Measurements from ENCODE around the gene SERGEF. TPM values are rescaled to one million over a fixed set of nuclear protein-coding genes. Genes with fewer than 3 reads are reported as not detected.
"Not testable (repeated sequence)": the region's sequence is repeated elsewhere in the genome, so short reads cannot be mapped to it uniquely, and the experiment has no call there.

Gene SERGEF
- total RNA-seq, 2 donors from 2014 or later = 29.9 to 39.4 TPM

GRCh38 chr11:18005376-18006129, 7.3 kb downstream of the SERGEF start:
- no peaks in the 10 kb centered on the region for H3K4me1 ChIP-seq (replicated peaks)
- WGBS = 88% methylated on average over 4 of the region's 4 CpGs
- H3K27ac ChIP-seq = no peak overlapping the region
- TF ChIP-seq POLR2A (IDR thresholded peaks at IDR 0.05) (no peak), CTCF (IDR thresholded peaks at IDR 0.05) (no peak), POLR2AphosphoS5 (IDR thresholded peaks at IDR 0.05) (no peak)
- no peaks in the 10 kb centered on the region for H3K36me3 ChIP-seq
- no peak overlapping the region for H3K4me3 ChIP-seq
- no peaks in the 10 kb centered on the region for H3K27me3 ChIP-seq (replicated peaks; ENCODE audit: insufficient read depth)
- DNase-seq (ENCODE audit: low spot score) = no peak
- intact Hi-C loops (cut with DNase I) = no loop called here
- H3K9me3 ChIP-seq = no peaks in the 10 kb centered on the region

- no peaks in the 10 kb centered on the region for H3K9me3 ChIP-seq
- DNase-seq (ENCODE audit: low spot score) = no peak
- no peak overlapping the region for H3K27ac ChIP-seq
- no peaks in the 10 kb centered on the region for H3K27me3 ChIP-seq (replicated peaks; ENCODE audit: insufficient read depth)
- no peaks in the 10 kb centered on the region for H3K36me3 ChIP-seq
- TF ChIP-seq POLR2AphosphoS5 (IDR thresholded peaks at IDR 0.05) (no peak), CTCF (IDR thresholded peaks at IDR 0.05) (no peak), POLR2A (IDR thresholded peaks at IDR 0.05) (no peak)
- WGBS = 83% methylated on average over 2 of the region's 2 CpGs
- no peak overlapping the region for H3K4me3 ChIP-seq
- no peaks in the 10 kb centered on the region for H3K4me1 ChIP-seq (replicated peaks)
- intact Hi-C loops (cut with DNase I) = no loop called here
These were observed 11.7 kb downstream of the SERGEF start for GRCh38 chr11:18001191-18001590.

GRCh38 chr11:18000760-18001159, 12.1 kb downstream of the SERGEF start:
- no peak overlapping the region for H3K4me3 ChIP-seq
- no peaks in the 10 kb centered on the region for H3K36me3 ChIP-seq
- intact Hi-C loops (cut with DNase I) = no loop called here
- 100% methylated on average over 1 of the region's 1 CpG for WGBS
- H3K4me1 ChIP-seq (replicated peaks) = no peaks in the 10 kb centered on the region
- H3K9me3 ChIP-seq = no peaks in the 10 kb centered on the region
- H3K27me3 ChIP-seq (replicated peaks; ENCODE audit: insufficient read depth) = no peaks in the 10 kb centered on the region
- no peak for DNase-seq (ENCODE audit: low spot score)
- no peak overlapping the region for H3K27ac ChIP-seq
- TF ChIP-seq CTCF (IDR thresholded peaks at IDR 0.05) = no peak

GRCh38 chr11:18000128-18000527, 12.7 kb downstream of the SERGEF start:
- H3K27me3 ChIP-seq (replicated peaks; ENCODE audit: insufficient read depth); DNase-seq (ENCODE audit: low spot score); H3K9me3 ChIP-seq; H3K27ac ChIP-seq; H3K4me3 ChIP-seq; H3K4me1 ChIP-seq (replicated peaks); H3K36me3 ChIP-seq; intact Hi-C loops (cut with DNase I): not testable (repeated sequence)
- 98% methylated on average over 4 of the region's 4 CpGs for WGBS

GRCh38 chr11:17992916-17993315, 19.9 kb downstream of the SERGEF start:
- Histone ChIP-seq H3K4me1 (replicated peaks) (no peaks in the 10 kb centered on the region), H3K4me3 (no peak overlapping the region), H3K27ac (no peak overlapping the region), H3K27me3 (replicated peaks; ENCODE audit: insufficient read depth) (no peaks in the 10 kb centered on the region), H3K36me3 (no peaks in the 10 kb centered on the region), H3K9me3 (no peaks in the 10 kb centered on the region)
- WGBS = 38% methylated on average over 2 of the region's 2 CpGs
- no peak for TF ChIP-seq POLR2A (IDR thresholded peaks at IDR 0.05)
- peak; percentile 31 for TF ChIP-seq POLR2AphosphoS5 (IDR thresholded peaks at IDR 0.05)
- peak; percentile 66 for DNase-seq (ENCODE audit: low spot score)
- intact Hi-C loops (cut with DNase I) = loop anchor here (5.0 kb wide), 1 partner anchor 114 kb away; the partner anchor contains the start of gene SAAL1

Data from prostate gland (tissue), 2 donors.